A673 (cell line): Measurements from ENCODE around the gene GRID1. TPM values are rescaled to one million over a fixed set of nuclear protein-coding genes. Genes with fewer than 3 reads are reported as not detected.

Source experiments
- BruUV-seq: library from RNA; stranded (reverse); fragments of 400-500 nt; replicated peaks from 2 replicates; lab custom pipeline; 2021; lab: Mats Ljungman, UMichigan
- CTCF ChIA-PET: fragments of 300-600 bp; sonication (Branson Sonifier 250); formaldehyde crosslinking; loops from one replicate; lab custom pipeline; 2022; ENCODE audit warnings: antibody characterized with exemption; lab: Charles Lee
- POLR2A ChIA-PET: fragments of 300-600 bp; sonication (Branson Sonifier 250); formaldehyde crosslinking; loops from one replicate; lab custom pipeline; 2022; ENCODE audit warnings: antibody characterized with exemption; ENCODE audit not compliant: low non-redundant PET; lab: Charles Lee
- DNase-seq: peaks from one replicate; pipeline ENCODE4 v3.0.0-alpha.2; 2015; ENCODE audit warnings: low spot score
- H3K27ac ChIP-seq: fragments of 200-600 bp; sonication (generic); 2 replicates; pipeline ENCODE4 v1.5.1; 2016; ENCODE audit warnings: mixed run types, low read depth, mild to moderate bottlenecking, mixed read lengths, antibody characterized with exemption, low read length; ENCODE audit not compliant: poor library complexity, severe bottlenecking
- H3K27me3 ChIP-seq: fragments of 200-600 bp; sonication (generic); replicated peaks from 2 replicates; pipeline ENCODE4 v1.6.1; 2017; ENCODE audit warnings: mixed run types, low read depth, mild to moderate bottlenecking, mixed read lengths, antibody characterized with exemption, low read length; ENCODE audit not compliant: insufficient read depth, poor library complexity
- H3K36me3 ChIP-seq: fragments of 200-600 bp; sonication (generic); 2 replicates; pipeline ENCODE4 v1.6.1; 2016; ENCODE audit warnings: mixed run types, mild to moderate bottlenecking, mixed read lengths, antibody characterized with exemption, low read length; ENCODE audit not compliant: insufficient read depth, poor library complexity, severe bottlenecking
- H3K4me1 ChIP-seq: fragments of 200-600 bp; sonication (generic); 2 replicates; pipeline ENCODE4 v1.6.1; 2017; ENCODE audit warnings: mixed run types, mild to moderate bottlenecking, mixed read lengths, antibody characterized with exemption, low read length; ENCODE audit not compliant: insufficient read depth, poor library complexity, severe bottlenecking
- H3K4me3 ChIP-seq: fragments of 200-600 bp; sonication (generic); 2 replicates; pipeline ENCODE4 v1.5.1; 2016; ENCODE audit warnings: low read depth, mixed run types, mild to moderate bottlenecking, mixed read lengths, low read length; ENCODE audit not compliant: poor library complexity, severe bottlenecking
- H3K9me3 ChIP-seq: fragments of 200-600 bp; sonication (generic); 2 replicates; pipeline ENCODE4 v1.6.1; 2016; ENCODE audit warnings: mixed run types, low read depth, mild to moderate bottlenecking, mixed read lengths, antibody characterized with exemption, low read length; ENCODE audit not compliant: poor library complexity, severe bottlenecking
- EZH2 ChIP-seq: fragments of 200-600 bp; sonication (generic); IDR thresholded peaks from 2 replicates; pipeline ENCODE4 v1.6.1; 2017; ENCODE audit warnings: borderline replicate concordance, low read depth, mild to moderate bottlenecking, mixed read lengths, antibody characterized with exemption, low read length; ENCODE audit not compliant: poor library complexity, severe bottlenecking
- intact Hi-C: fragments of 100-400 bp; cut with micrococcal nuclease; formaldehyde crosslinking; loops from one replicate; pipeline ENCODE4 v1.10.0; 2022; ENCODE audit not compliant: unreplicated experiment
- total RNA-seq: library from RNA; stranded (reverse); gene quantifications from 2 replicates; pipeline ENCODE4 v1.2.3, GENCODE V29; 2021
- TF ChIP-seq, protein P1 (sequence below): fragments of 300-800, 200-600 bp; sonication (generic); conservative IDR thresholded peaks from 2 replicates; pipeline ENCODE4 v1.5.1; 2017; ENCODE audit warnings: low read depth, mild to moderate bottlenecking, antibody characterized with exemption, low read length, moderate library complexity, mixed read lengths

Gene GRID1
- total RNA-seq, 1 experiment from 2014 or later, result not detected

DNA sequence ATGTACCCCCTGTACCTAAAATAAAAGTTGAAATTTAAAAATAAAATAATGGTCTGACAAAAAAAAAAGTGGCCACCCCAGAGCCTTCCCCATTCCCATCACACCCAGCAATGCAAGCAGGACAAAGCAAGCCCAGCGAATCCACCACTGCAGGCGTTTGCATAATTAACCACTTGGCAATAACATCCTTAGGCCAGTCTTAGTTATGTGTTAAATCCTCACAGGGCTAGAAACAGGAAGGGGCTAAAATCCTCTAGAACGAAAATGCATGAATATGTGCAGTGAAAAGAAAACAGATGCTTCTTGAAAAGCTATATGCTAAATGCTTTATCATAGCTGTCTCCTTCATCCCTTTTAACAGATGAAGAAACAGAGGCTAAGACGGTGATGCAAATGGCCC, 229.7 kb downstream of the GRID1 start:
- no peak for TF ChIP-seq EZH2
- TF ChIP-seq, protein P1, sequence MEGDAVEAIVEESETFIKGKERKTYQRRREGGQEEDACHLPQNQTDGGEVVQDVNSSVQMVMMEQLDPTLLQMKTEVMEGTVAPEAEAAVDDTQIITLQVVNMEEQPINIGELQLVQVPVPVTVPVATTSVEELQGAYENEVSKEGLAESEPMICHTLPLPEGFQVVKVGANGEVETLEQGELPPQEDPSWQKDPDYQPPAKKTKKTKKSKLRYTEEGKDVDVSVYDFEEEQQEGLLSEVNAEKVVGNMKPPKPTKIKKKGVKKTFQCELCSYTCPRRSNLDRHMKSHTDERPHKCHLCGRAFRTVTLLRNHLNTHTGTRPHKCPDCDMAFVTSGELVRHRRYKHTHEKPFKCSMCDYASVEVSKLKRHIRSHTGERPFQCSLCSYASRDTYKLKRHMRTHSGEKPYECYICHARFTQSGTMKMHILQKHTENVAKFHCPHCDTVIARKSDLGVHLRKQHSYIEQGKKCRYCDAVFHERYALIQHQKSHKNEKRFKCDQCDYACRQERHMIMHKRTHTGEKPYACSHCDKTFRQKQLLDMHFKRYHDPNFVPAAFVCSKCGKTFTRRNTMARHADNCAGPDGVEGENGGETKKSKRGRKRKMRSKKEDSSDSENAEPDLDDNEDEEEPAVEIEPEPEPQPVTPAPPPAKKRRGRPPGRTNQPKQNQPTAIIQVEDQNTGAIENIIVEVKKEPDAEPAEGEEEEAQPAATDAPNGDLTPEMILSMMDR, result no peak
- no TSS peak for BruUV-seq
- Histone ChIP-seq H3K9me3 (no peaks in the 10 kb centered on the region), H3K4me1 (no peaks in the 10 kb centered on the region), H3K27me3 (no peaks in the 10 kb centered on the region), H3K27ac (no peak overlapping the region), H3K36me3 (no peaks in the 10 kb centered on the region), H3K4me3 (no peak overlapping the region)
- ChIA-PET POLR2A (no interaction called here), CTCF (no interaction called here)
- no peak for DNase-seq
- intact Hi-C loops, result no loop called here

DNA sequence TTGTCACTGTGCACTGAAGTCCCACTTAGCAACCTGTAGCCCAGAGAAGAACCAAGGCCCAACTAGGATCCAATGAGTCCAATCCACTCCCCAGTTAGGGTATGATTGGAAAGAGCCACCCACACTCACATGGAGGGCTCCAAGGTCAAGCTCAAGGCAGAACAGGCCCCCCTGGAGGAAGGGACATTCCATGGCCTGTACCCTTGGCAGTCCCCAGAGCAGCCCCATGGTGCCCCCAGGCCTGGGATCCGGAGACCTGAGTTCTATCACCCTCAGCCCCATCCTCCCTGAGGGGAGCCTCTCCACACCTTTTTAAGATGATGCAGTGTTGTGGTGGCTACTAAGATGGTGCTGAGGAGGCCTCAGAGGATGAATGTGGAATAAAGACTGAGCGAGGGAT, 231.4 kb downstream of the GRID1 start:
- intact Hi-C loops, result no loop called here
- Histone ChIP-seq H3K9me3 (no peaks in the 10 kb centered on the region), H3K27me3 (no peaks in the 10 kb centered on the region), H3K27ac (no peak overlapping the region), H3K4me1 (no peaks in the 10 kb centered on the region), H3K36me3 (no peaks in the 10 kb centered on the region), H3K4me3 (no peak overlapping the region)
- POLR2A ChIA-PET, result no interaction called here
- no TSS peak for BruUV-seq
- CTCF ChIA-PET, result no interaction called here
- TF ChIP-seq, protein P1, result no peak
- DNase-seq, result no peak

DNA sequence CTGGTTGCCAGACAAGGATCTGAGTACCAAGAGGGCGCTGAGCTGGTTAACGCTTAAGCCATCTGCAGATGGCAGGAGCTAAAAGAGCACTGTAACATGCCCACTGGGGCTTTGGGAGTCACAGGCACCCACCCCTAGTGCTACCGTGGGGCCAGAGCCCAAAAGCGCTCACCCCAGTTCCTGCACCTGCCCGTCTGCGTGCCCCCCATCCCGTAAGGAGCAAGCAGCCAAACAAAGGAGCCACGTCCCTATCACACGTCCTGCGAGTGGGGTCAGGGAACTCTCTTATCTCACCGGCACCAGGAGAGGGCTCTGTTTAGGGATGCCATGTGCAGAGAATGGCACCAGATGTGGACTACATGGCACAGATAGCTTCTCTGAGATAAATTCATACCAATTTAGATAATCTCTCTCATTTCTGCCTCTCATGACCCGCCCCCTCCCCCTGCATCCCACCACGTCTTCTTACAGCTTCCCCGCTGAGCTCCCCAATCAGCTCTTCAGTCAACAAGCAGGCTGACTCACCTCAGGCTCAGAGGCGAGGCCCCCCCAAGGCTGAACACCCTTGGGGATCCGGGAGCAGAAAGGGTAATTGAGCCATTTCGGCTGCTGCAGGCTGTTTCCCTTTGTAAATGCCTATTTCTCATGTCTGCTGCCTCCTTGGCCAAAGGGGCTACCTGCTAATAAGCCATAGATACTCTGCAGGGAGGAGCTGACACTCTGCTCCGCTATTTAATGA, 235.7 kb downstream of the GRID1 start:
- ChIA-PET POLR2A (no interaction called here), CTCF (no interaction called here)
- peaks cover 2% of the 10 kb centered on the region for H3K27me3 ChIP-seq
- intact Hi-C loops, result no loop called here
- no peak for TF ChIP-seq EZH2
- TF ChIP-seq, protein P1, result no peak
- DNase-seq, result no peak
- BruUV-seq, result no TSS peak
- no peaks in the 10 kb centered on the region for H3K4me1 ChIP-seq
- H3K36me3 ChIP-seq, result no peaks in the 10 kb centered on the region
- no peaks in the 10 kb centered on the region for H3K9me3 ChIP-seq
- no peak overlapping the region for H3K27ac ChIP-seq
- H3K4me3 ChIP-seq, result no peak overlapping the region
